ENCODE data around the gene ARL6IP4.

Gene ARL6IP4

DNA sequence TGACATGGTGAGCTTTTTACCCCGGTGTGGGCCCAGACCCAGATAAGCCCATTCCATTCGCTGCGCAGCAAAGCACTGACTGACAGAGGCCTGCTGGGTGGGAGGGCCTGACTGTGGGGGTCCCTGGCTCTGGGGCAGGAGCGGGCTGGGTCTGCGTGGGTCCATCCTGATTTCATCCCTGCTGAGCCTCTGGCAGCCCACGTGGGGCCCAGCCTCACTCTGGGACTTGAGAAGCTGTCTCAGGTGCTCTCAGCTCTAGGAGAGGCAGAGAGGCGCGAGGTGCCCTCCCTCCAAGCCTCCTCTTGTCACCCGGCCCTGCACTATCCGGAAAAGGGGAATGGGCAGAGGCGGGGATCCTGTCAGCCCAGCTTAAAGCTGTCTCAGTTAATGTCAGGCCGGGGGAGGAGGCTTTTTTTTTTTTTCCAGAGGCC lies 15.1 kb upstream of the ARL6IP4 start:
- TF ChIP-seq, protein P1, sequence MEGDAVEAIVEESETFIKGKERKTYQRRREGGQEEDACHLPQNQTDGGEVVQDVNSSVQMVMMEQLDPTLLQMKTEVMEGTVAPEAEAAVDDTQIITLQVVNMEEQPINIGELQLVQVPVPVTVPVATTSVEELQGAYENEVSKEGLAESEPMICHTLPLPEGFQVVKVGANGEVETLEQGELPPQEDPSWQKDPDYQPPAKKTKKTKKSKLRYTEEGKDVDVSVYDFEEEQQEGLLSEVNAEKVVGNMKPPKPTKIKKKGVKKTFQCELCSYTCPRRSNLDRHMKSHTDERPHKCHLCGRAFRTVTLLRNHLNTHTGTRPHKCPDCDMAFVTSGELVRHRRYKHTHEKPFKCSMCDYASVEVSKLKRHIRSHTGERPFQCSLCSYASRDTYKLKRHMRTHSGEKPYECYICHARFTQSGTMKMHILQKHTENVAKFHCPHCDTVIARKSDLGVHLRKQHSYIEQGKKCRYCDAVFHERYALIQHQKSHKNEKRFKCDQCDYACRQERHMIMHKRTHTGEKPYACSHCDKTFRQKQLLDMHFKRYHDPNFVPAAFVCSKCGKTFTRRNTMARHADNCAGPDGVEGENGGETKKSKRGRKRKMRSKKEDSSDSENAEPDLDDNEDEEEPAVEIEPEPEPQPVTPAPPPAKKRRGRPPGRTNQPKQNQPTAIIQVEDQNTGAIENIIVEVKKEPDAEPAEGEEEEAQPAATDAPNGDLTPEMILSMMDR (IDR thresholded peaks at IDR 0.05; ENCODE audit: control insufficient read depth, extremely low read depth, insufficient read depth) = no peak
- H3K4me3 ChIP-seq (ENCODE audit: low read depth, low read length) = peak overlapping the region; percentile 86
- DNase-seq (ENCODE audit: low read depth) = no peak

DNA sequence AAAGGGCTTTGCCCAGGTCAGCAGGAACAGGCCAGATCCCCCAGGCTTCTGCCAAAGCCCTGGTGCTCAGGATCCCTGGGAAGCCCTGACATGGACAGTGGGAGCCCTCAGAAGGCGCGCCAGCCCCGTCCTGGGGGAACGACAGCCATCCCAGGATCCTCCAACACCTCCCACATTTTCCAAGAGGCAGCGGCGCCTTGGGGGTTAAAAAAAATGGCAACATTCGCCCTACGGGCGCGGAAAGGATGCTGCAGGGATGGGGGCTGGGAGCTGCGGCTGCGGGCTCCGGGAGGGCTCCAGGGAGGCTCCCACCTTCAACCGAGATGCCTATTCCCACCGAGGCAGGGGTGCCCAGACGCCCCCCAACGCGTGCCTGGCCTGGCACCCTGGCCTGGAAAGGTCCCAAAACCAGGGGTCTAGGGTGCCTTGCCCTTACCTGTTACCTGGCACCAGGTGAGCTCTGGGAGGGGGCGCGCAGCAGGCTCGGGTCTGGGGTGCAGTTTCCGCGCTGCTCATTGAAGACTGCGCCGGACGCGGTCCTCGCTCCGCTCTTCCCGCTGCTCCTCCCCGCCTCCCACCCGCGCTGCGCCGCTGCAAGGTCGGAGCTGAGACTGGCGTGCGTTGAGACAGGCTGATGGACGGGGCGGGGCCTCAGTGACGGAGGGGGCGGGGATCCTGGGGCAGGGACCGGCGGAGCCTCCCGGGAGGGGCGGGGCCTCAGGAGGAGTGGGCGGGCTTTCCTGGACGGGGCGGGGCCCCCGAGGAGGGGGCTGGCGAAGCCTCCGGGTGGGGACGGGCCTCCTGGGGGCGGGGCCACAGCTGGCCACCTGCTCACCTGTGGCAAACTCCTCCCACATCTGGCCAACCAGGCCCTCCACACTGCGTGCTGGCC lies 14.4 kb upstream of the ARL6IP4 start, which contains the start of gene ABCB9:
ABCB9 (minus strand) TSS at position 613 of the 892 bp plus-strand sequence. CDS start 6,228 bp downstream, outside the sequence.
- DNase-seq (ENCODE audit: low read depth) = peak; percentile 72
- TF ChIP-seq, protein P1 (IDR thresholded peaks at IDR 0.05; ENCODE audit: control insufficient read depth, extremely low read depth, insufficient read depth) = no peak
- peak within 1 kb of the TSS; percentile 86 for H3K4me3 ChIP-seq (ENCODE audit: low read depth, low read length)

DNA sequence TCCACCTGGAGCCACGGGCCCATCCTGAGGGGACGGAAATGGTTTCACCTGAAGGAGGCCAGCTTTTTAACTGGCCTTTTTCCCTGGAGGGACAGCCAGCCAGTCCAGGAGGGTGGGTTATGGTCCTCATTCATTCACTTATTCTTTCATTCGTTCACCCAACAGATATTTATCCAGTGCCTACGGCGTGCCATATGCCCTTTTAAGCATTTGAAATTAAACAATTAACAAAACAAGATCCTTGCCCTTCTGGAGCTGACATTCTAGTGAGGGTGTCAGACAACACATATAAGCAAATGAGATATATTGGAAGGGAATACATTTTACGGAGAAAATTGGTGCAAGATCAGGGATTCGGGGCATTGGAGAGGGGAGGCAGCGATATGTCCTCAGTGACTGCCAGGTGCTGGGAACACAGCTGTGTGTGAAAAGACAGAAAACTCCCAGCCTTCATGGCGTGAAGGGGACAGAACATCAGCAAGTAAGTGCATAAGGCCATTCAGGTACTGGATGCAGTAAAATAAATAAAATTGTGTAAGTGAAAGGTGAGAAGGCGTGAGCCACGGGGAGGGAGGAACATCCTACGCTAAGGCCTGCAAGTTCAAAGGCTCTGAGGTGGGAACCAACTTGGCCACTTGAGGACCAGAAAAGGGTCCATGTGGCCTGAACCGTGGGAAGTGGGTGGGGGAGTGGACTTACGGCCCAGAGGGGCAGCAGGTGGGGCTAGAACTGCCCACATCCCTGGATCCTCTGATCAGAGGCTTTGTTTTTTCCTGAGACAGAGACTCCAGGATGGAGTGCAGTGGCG lies 13.5 kb upstream of the ARL6IP4 start:
- TF ChIP-seq, protein P1 (IDR thresholded peaks at IDR 0.05; ENCODE audit: control insufficient read depth, extremely low read depth, insufficient read depth) = no peak
- no peak for DNase-seq (ENCODE audit: low read depth)
- H3K4me3 ChIP-seq (ENCODE audit: low read depth, low read length) = no peak overlapping the region

DNA sequence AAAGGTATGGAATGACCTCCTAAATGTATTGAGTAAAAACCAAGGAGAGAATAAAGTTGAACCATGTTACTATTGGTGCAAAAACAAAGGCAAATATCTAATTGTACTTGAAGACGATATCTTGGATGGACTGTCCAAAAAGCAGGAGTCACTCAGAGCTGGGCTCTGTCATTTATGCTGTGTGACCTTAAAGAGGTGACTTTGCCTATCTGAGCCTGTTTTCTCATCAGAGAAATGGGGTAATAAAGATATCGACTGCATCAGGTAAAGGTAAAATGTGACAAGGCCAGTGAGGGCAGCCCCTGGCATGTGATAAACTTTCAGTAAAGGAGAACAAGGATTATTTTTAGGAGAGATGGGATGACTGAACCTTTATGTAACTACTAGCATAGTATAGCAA lies 12.4 kb upstream of the ARL6IP4 start:
- TF ChIP-seq, protein P1 (IDR thresholded peaks at IDR 0.05; ENCODE audit: control insufficient read depth, extremely low read depth, insufficient read depth) = no peak
- no peak for DNase-seq (ENCODE audit: low read depth)
- H3K4me3 ChIP-seq (ENCODE audit: low read depth, low read length) = no peak overlapping the region

DNA sequence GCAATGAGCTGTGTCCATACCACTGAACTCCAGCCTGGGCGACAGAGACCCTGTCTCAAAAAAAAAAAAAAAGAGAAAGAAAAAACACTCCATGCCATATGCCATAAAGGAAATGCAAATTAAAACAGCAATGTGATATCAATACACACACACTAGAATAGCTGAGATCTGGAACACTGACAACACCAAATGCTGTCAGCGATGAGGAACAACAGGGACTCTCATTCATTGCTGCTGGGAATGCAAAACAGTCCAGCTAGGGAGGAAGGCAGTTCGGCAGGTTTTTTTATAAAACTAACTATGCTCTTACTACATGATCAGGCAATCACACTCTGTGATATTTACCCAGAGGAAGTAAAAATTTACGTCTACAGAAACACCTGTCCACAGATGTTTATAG lies 10.8 kb upstream of the ARL6IP4 start:
- no peak overlapping the region for H3K4me3 ChIP-seq (ENCODE audit: low read depth, low read length)
- TF ChIP-seq, protein P1 (IDR thresholded peaks at IDR 0.05; ENCODE audit: control insufficient read depth, extremely low read depth, insufficient read depth) = no peak
- DNase-seq (ENCODE audit: low read depth) = peak; percentile 22

DNA sequence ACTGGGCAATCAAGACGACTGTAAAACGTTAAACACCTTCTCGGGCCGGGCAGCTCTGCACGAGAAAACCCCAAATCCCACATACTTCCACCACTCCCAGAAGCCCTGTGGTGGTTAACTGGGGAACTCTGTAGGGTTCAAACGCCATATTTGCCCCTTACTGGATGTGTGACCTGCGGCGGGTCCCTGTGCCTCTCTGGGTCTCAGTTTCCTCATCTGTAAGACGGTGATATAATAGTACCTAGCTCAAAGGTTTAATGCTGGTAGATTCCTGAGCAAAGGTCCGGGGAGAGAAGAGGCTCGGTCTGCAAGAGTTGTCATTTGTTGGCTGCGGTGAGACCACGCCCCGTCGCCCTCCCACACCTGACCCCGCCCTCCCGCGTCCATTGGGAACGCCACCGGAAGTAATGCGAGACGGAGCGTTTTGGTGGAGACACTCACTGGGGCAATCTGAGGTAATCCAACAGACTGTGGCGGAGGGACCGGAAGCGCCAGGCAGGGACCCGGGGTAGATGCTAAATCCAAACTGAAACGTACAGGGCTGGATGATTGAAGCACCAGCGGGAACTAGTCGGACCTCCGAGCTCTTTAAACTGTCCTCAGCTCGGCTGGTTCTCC lies 6.1 kb upstream of the ARL6IP4 start:
- TF ChIP-seq, protein P1 (IDR thresholded peaks at IDR 0.05; ENCODE audit: control insufficient read depth, extremely low read depth, insufficient read depth) = no peak
- peak overlapping the region; percentile 77 for H3K4me3 ChIP-seq (ENCODE audit: low read depth, low read length)
- DNase-seq (ENCODE audit: low read depth) = peak; percentile 97

Data from LNCaP clone FGC (cell line).